ENCODE results near the gene TOMM40. TPM values are rescaled to one million over a fixed set of nuclear protein-coding genes. Genes with fewer than 3 reads are reported as not detected.

The TOMM40 gene
- total and polyA plus RNA-seq, 2 of the 13 experiments (the other 11 are each of a cell fraction or from before 2014, with no cell fraction given): 72.0 to 110 TPM

- TF ChIP-seq AFF4 (CRISPR knock-in tag; IDR thresholded peaks at IDR 0.05) (no peak), ZNF883 (CRISPR knock-in tag; IDR thresholded peaks at IDR 0.05; ENCODE audit: not compliant biosample characterization) (no peak), NCOA1 (CRISPR knock-in tag; IDR thresholded peaks at IDR 0.05) (no peak), ZNF3 (CRISPR knock-in tag; IDR thresholded peaks at IDR 0.05) (peak; percentile 74; the same call in 1 of the 2 replicates), ZC3H4 (CRISPR knock-in tag; IDR thresholded peaks at IDR 0.05; ENCODE audit: borderline replicate concordance) (no peak), ZMYM3 (CRISPR knock-in tag; IDR thresholded peaks at IDR 0.05) (peak; percentile 74; the same call in 1 of the 2 replicates), ZSCAN20 (CRISPR knock-in tag; IDR thresholded peaks at IDR 0.05; ENCODE audit: borderline replicate concordance) (no peak), FOXA3 (CRISPR knock-in tag; IDR thresholded peaks at IDR 0.05) (no peak), ZNF563 (CRISPR knock-in tag; IDR thresholded peaks at IDR 0.05) (no peak), KDM1A (CRISPR knock-in tag; IDR thresholded peaks at IDR 0.05) (peak; percentile 38; the same call in 1 of the 2 replicates), ZNF562 (CRISPR knock-in tag; IDR thresholded peaks at IDR 0.05; ENCODE audit: borderline replicate concordance) (no peak), EP300 (IDR thresholded peaks at IDR 0.05; ENCODE audit: low read depth in 2 of 2, low read length in 2 of 2) (no peak), EP300 (CRISPR knock-in tag; IDR thresholded peaks at IDR 0.05; ENCODE audit: borderline replicate concordance) (no peak), SYNCRIP (IDR thresholded peaks at IDR 0.05; ENCODE audit: insufficient read depth, low read depth, low read length) (no peak), KLF12 (CRISPR knock-in tag; IDR thresholded peaks at IDR 0.05; ENCODE audit: borderline replicate concordance) (no peak), RXRA (CRISPR knock-in tag; IDR thresholded peaks at IDR 0.05) (no peak)
- TF ChIP-seq, protein P1, sequence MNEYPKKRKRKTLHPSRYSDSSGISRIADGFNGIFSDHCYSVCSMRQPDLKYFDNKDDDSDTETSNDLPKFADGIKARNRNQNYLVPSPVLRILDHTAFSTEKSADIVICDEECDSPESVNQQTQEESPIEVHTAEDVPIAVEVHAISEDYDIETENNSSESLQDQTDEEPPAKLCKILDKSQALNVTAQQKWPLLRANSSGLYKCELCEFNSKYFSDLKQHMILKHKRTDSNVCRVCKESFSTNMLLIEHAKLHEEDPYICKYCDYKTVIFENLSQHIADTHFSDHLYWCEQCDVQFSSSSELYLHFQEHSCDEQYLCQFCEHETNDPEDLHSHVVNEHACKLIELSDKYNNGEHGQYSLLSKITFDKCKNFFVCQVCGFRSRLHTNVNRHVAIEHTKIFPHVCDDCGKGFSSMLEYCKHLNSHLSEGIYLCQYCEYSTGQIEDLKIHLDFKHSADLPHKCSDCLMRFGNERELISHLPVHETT (CRISPR knock-in tag; conservative IDR thresholded peaks at IDR 0.05): no peak
- TF ChIP-seq, protein P2, sequence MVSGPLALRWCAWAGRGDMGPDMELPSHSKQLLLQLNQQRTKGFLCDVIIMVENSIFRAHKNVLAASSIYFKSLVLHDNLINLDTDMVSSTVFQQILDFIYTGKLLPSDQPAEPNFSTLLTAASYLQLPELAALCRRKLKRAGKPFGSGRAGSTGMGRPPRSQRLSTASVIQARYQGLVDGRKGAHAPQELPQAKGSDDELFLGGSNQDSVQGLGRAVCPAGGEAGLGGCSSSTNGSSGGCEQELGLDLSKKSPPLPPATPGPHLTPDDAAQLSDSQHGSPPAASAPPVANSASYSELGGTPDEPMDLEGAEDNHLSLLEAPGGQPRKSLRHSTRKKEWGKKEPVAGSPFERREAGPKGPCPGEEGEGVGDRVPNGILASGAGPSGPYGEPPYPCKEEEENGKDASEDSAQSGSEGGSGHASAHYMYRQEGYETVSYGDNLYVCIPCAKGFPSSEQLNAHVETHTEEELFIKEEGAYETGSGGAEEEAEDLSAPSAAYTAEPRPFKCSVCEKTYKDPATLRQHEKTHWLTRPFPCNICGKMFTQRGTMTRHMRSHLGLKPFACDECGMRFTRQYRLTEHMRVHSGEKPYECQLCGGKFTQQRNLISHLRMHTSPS (CRISPR knock-in tag; IDR thresholded peaks at IDR 0.05; ENCODE audit: low read depth): no peak
- TF ChIP-seq, protein P3, sequence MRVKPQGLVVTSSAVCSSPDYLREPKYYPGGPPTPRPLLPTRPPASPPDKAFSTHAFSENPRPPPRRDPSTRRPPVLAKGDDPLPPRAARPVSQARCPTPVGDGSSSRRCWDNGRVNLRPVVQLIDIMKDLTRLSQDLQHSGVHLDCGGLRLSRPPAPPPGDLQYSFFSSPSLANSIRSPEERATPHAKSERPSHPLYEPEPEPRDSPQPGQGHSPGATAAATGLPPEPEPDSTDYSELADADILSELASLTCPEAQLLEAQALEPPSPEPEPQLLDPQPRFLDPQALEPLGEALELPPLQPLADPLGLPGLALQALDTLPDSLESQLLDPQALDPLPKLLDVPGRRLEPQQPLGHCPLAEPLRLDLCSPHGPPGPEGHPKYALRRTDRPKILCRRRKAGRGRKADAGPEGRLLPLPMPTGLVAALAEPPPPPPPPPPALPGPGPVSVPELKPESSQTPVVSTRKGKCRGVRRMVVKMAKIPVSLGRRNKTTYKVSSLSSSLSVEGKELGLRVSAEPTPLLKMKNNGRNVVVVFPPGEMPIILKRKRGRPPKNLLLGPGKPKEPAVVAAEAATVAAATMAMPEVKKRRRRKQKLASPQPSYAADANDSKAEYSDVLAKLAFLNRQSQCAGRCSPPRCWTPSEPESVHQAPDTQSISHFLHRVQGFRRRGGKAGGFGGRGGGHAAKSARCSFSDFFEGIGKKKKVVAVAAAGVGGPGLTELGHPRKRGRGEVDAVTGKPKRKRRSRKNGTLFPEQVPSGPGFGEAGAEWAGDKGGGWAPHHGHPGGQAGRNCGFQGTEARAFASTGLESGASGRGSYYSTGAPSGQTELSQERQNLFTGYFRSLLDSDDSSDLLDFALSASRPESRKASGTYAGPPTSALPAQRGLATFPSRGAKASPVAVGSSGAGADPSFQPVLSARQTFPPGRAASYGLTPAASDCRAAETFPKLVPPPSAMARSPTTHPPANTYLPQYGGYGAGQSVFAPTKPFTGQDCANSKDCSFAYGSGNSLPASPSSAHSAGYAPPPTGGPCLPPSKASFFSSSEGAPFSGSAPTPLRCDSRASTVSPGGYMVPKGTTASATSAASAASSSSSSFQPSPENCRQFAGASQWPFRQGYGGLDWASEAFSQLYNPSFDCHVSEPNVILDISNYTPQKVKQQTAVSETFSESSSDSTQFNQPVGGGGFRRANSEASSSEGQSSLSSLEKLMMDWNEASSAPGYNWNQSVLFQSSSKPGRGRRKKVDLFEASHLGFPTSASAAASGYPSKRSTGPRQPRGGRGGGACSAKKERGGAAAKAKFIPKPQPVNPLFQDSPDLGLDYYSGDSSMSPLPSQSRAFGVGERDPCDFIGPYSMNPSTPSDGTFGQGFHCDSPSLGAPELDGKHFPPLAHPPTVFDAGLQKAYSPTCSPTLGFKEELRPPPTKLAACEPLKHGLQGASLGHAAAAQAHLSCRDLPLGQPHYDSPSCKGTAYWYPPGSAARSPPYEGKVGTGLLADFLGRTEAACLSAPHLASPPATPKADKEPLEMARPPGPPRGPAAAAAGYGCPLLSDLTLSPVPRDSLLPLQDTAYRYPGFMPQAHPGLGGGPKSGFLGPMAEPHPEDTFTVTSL (CRISPR knock-in tag; IDR thresholded peaks at IDR 0.05; ENCODE audit: borderline replicate concordance): no peak
Observed at GRCh38 chr19:44855606-44856005, 35.4 kb upstream of the TOMM40 start (continued).

Measured in HepG2 (cell line).